ENCODE results near the gene CYYR1.

The CYYR1 gene

DNA sequence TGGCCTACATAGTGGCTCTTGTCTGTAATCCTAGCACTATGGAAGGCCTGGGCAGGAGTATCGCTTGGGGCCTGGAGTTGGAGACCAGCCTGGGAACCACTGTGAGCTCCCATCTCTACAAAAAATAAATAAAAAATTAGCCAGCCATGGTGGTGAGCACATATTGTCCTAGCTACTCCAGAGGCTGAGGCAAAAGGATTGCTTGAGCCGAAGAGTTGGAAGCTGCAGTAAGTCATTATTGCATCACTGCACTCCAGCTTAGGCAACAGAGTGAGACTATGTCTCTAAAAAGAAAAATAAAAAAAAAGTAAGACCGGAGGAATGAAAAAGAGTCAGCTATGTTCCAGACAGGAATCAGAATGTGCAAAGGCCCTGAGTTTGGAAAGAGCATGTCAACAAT lies 115.3 kb downstream of the CYYR1 start:
- Histone ChIP-seq H3K27me3 (no peaks in the 10 kb centered on the region), H3K4me3 (no peak overlapping the region), H3K27ac (no peak overlapping the region), H3K9me3 (no peaks in the 10 kb centered on the region), H3K36me3 (no peaks in the 10 kb centered on the region), H3K4me1 (no peaks in the 10 kb centered on the region)
- DNase-seq, result peak in 1 of 2 donors; percentile 34
- intact Hi-C loops (cut with DNase I; ENCODE audit: low total_unique reads), result no loop called here
- TF ChIP-seq CTCF (IDR thresholded peaks at IDR 0.05), result no peak

DNA sequence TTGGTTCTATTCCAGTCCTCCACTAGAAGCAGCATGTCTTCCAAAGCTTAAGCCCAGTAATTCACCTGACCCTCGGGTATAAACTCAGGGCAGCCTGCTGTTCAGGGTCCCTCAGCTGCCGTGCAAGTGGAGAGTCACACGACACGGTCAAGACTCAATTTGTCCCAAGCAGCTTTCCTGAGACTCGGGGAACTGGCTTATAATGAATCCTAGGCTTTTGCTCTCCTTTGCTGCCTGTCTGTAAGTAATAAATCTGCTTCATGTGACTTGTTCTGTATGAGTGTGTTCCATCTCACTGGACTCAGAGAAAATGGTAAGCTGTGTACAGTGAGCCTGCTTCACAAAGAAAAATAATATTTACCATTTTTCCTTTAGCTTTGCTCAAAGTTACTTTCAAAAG lies 119.8 kb downstream of the CYYR1 start:
- Histone ChIP-seq H3K4me3 (no peak overlapping the region), H3K9me3 (no peaks in the 10 kb centered on the region), H3K27ac (no peak overlapping the region), H3K4me1 (no peaks in the 10 kb centered on the region), H3K36me3 (no peaks in the 10 kb centered on the region), H3K27me3 (no peaks in the 10 kb centered on the region)
- intact Hi-C loops (cut with DNase I; ENCODE audit: low total_unique reads), result no loop called here
- no peak for DNase-seq
- no peak for TF ChIP-seq CTCF (IDR thresholded peaks at IDR 0.05)

- H3K4me3 ChIP-seq, result no peak overlapping the region
- H3K9me3 ChIP-seq, result no peaks in the 10 kb centered on the region
- no peak overlapping the region for H3K27ac ChIP-seq
- no peaks in the 10 kb centered on the region for H3K4me1 ChIP-seq
- TF ChIP-seq CTCF (IDR thresholded peaks at IDR 0.05), result no peak
- H3K36me3 ChIP-seq, result no peaks in the 10 kb centered on the region
- H3K27me3 ChIP-seq, result no peaks in the 10 kb centered on the region
- no peak for DNase-seq
- intact Hi-C loops (cut with DNase I; ENCODE audit: low total_unique reads), result no loop called here
Observed at GRCh38 chr21:26451081-26451740, 121.9 kb downstream of the CYYR1 start.

DNA sequence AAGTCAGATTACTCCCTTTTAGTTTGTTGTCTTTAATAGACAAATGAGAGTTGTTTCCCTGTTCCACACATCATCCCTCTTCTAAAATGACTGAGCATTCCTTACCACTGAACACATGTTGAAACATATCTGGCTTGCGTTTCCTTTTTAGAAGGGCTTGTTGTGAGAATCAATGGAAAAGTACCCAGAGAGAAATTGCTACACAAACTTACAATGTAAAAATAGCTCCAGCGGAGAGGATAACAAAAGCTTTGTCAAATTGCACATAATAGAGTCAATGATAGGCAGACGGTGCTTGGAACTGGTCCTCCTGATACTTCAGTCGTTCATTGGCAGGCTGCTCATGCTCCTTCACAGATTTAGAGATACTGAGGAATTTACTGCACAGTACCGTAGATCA lies 123.9 kb downstream of the CYYR1 start:
- H3K4me3 ChIP-seq, result no peak overlapping the region
- TF ChIP-seq CTCF (IDR thresholded peaks at IDR 0.05), result no peak
- H3K36me3 ChIP-seq, result no peaks in the 10 kb centered on the region
- H3K27me3 ChIP-seq, result no peaks in the 10 kb centered on the region
- H3K27ac ChIP-seq, result peak overlapping the region in 1 of 2 donors; percentile 32
- no peaks in the 10 kb centered on the region for H3K9me3 ChIP-seq
- peaks cover 0 to 12% (median 0%) of the 10 kb centered on the region in 4 donors for H3K4me1 ChIP-seq
- intact Hi-C loops (cut with DNase I; ENCODE audit: low total_unique reads), result no loop called here
- no peak for DNase-seq

GRCh38 chr21:26448751-26449150 lies 124.3 kb downstream of the CYYR1 start:
- H3K27me3 ChIP-seq, result no peaks in the 10 kb centered on the region
- no peaks in the 10 kb centered on the region for H3K36me3 ChIP-seq
- H3K4me1 ChIP-seq, result peaks cover 0 to 12% (median 0%) of the 10 kb centered on the region in 4 donors
- H3K4me3 ChIP-seq, result no peak overlapping the region
- no peak for TF ChIP-seq CTCF (IDR thresholded peaks at IDR 0.05)
- intact Hi-C loops (cut with DNase I; ENCODE audit: low total_unique reads), result no loop called here
- H3K9me3 ChIP-seq, result no peaks in the 10 kb centered on the region
- peak overlapping the region in 1 of 2 donors; percentile 32 for H3K27ac ChIP-seq
- DNase-seq, result no peak
